Measurements from ENCODE around the gene RPL5. TPM values are rescaled to one million over a fixed set of nuclear protein-coding genes. Genes with fewer than 3 reads are reported as not detected.

Gene RPL5
- total and polyA plus RNA-seq, 9 of the 15 experiments (the other 6 are each of a cell fraction or from before 2014, with no cell fraction given): 1,467 to 4,252 (median 2,454) TPM

DNA sequence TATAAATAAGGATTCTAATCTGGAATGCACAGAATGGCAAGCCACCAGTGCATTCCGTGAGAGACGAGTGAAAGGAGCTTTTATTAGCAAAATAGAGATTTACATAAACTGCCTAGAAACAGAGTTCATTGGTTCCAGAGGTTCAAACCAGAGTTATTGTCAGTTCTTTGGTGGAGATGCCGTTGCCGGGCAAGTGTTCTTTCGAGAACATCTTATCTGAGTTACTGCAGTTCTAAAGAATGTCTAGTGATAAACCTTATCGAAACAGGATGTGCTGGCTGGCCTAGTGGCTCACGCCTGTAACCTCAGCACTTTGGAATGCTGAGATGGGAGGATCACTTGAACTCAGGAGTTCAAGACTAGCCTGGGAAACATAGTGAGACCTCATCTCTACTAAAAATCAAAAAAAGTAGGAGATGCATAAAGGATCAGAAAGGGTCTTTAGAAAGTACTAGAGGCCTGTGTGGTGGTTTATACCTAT is 27.1 kb upstream of the RPL5 start (continued):
- TF ChIP-seq, protein P1, sequence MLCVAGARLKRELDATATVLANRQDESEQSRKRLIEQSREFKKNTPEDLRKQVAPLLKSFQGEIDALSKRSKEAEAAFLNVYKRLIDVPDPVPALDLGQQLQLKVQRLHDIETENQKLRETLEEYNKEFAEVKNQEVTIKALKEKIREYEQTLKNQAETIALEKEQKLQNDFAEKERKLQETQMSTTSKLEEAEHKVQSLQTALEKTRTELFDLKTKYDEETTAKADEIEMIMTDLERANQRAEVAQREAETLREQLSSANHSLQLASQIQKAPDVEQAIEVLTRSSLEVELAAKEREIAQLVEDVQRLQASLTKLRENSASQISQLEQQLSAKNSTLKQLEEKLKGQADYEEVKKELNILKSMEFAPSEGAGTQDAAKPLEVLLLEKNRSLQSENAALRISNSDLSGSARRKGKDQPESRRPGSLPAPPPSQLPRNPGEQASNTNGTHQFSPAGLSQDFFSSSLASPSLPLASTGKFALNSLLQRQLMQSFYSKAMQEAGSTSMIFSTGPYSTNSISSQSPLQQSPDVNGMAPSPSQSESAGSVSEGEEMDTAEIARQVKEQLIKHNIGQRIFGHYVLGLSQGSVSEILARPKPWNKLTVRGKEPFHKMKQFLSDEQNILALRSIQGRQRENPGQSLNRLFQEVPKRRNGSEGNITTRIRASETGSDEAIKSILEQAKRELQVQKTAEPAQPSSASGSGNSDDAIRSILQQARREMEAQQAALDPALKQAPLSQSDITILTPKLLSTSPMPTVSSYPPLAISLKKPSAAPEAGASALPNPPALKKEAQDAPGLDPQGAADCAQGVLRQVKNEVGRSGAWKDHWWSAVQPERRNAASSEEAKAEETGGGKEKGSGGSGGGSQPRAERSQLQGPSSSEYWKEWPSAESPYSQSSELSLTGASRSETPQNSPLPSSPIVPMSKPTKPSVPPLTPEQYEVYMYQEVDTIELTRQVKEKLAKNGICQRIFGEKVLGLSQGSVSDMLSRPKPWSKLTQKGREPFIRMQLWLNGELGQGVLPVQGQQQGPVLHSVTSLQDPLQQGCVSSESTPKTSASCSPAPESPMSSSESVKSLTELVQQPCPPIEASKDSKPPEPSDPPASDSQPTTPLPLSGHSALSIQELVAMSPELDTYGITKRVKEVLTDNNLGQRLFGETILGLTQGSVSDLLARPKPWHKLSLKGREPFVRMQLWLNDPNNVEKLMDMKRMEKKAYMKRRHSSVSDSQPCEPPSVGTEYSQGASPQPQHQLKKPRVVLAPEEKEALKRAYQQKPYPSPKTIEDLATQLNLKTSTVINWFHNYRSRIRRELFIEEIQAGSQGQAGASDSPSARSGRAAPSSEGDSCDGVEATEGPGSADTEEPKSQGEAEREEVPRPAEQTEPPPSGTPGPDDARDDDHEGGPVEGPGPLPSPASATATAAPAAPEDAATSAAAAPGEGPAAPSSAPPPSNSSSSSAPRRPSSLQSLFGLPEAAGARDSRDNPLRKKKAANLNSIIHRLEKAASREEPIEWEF (CRISPR knock-in tag; IDR thresholded peaks at IDR 0.05): no peak
- TF ChIP-seq, protein P2, sequence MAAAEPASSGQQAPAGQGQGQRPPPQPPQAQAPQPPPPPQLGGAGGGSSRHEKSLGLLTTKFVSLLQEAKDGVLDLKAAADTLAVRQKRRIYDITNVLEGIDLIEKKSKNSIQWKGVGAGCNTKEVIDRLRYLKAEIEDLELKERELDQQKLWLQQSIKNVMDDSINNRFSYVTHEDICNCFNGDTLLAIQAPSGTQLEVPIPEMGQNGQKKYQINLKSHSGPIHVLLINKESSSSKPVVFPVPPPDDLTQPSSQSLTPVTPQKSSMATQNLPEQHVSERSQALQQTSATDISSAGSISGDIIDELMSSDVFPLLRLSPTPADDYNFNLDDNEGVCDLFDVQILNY (CRISPR knock-in tag; IDR thresholded peaks at IDR 0.05): no peak
- TF ChIP-seq ZNF217 (CRISPR knock-in tag; IDR thresholded peaks at IDR 0.05): no peak
- no peak for TF ChIP-seq ZNF717 (CRISPR knock-in tag; IDR thresholded peaks at IDR 0.05)
- no peak for TF ChIP-seq ZNF23 (CRISPR knock-in tag; IDR thresholded peaks at IDR 0.05)
- no peak for TF ChIP-seq NR1H2 (CRISPR knock-in tag; IDR thresholded peaks at IDR 0.05)
- no peak for TF ChIP-seq MIER1 (IDR thresholded peaks at IDR 0.05; ENCODE audit: low read depth)
- TF ChIP-seq, protein P3, sequence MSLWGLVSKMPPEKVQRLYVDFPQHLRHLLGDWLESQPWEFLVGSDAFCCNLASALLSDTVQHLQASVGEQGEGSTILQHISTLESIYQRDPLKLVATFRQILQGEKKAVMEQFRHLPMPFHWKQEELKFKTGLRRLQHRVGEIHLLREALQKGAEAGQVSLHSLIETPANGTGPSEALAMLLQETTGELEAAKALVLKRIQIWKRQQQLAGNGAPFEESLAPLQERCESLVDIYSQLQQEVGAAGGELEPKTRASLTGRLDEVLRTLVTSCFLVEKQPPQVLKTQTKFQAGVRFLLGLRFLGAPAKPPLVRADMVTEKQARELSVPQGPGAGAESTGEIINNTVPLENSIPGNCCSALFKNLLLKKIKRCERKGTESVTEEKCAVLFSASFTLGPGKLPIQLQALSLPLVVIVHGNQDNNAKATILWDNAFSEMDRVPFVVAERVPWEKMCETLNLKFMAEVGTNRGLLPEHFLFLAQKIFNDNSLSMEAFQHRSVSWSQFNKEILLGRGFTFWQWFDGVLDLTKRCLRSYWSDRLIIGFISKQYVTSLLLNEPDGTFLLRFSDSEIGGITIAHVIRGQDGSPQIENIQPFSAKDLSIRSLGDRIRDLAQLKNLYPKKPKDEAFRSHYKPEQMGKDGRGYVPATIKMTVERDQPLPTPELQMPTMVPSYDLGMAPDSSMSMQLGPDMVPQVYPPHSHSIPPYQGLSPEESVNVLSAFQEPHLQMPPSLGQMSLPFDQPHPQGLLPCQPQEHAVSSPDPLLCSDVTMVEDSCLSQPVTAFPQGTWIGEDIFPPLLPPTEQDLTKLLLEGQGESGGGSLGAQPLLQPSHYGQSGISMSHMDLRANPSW (CRISPR knock-in tag; IDR thresholded peaks at IDR 0.05): no peak
- no peak for TF ChIP-seq TAF1 (IDR thresholded peaks at IDR 0.05; ENCODE audit: control insufficient read depth, extremely low read depth, insufficient read depth, low read length, severe bottlenecking)
- TF ChIP-seq LCOR (CRISPR knock-in tag; IDR thresholded peaks at IDR 0.05): no peak
- TF ChIP-seq ZNF174 (CRISPR knock-in tag; IDR thresholded peaks at IDR 0.05): no peak
- TF ChIP-seq EGR1 (conservative IDR thresholded peaks at IDR 0.05): no peak
- TF ChIP-seq SMC3 (conservative IDR thresholded peaks at IDR 0.05; ENCODE audit: insufficient read depth, low read depth, low read length): no peak
- TF ChIP-seq ZNF165 (CRISPR knock-in tag; IDR thresholded peaks at IDR 0.05; ENCODE audit: borderline replicate concordance): no peak
- peak in 1 of 2 experiments; percentile 65; a peak in 2 of 4 replicates for TF ChIP-seq FOXK2 (conservative IDR thresholded peaks at IDR 0.05 in 1 of 2, IDR thresholded peaks at IDR 0.05 in 1 of 2; ENCODE audit: low read depth in 2 of 2)
- no peak; the same call in 1 of the 2 replicates for TF ChIP-seq GATAD2B (IDR thresholded peaks at IDR 0.05; ENCODE audit: borderline replicate concordance)
- peak; percentile 49; the same call in 1 of the 2 replicates for TF ChIP-seq RFX1 (IDR thresholded peaks at IDR 0.05)
- TF ChIP-seq CCNT2 (IDR thresholded peaks at IDR 0.05; ENCODE audit: borderline replicate concordance, extremely low read depth, insufficient read length, low read depth, low read length): no peak
- TF ChIP-seq SNRNP70 (optimal IDR thresholded peaks at IDR 0.05; ENCODE audit: low read depth, low read length): no peak
- TF ChIP-seq ZNF133 (CRISPR knock-in tag; IDR thresholded peaks at IDR 0.05): no peak
- TF ChIP-seq PTTG1 (tag; IDR thresholded peaks at IDR 0.05; ENCODE audit: low read depth): no peak

Measured in K562 (cell line).